Stimulated activated CD4-positive, alpha-beta T cell treated with anti-CD3 and anti-CD28 coated beads, TNF-alpha, amount 100 ng/mL, for 24 hours (primary cell): ENCODE data around the gene COL9A3.

ENCODE experiments used
- DNase-seq, 3 experiments: peaks; one replicate each; pipeline ENCODE4 v3.0.0-alpha.2; 2020; ENCODE audit warnings: low read depth in 3 of 3

COL9A3 gene

GRCh38 chr20:62796699-62797491 is 20.0 kb upstream of the COL9A3 start:
- DNase-seq: no peak

DNA sequence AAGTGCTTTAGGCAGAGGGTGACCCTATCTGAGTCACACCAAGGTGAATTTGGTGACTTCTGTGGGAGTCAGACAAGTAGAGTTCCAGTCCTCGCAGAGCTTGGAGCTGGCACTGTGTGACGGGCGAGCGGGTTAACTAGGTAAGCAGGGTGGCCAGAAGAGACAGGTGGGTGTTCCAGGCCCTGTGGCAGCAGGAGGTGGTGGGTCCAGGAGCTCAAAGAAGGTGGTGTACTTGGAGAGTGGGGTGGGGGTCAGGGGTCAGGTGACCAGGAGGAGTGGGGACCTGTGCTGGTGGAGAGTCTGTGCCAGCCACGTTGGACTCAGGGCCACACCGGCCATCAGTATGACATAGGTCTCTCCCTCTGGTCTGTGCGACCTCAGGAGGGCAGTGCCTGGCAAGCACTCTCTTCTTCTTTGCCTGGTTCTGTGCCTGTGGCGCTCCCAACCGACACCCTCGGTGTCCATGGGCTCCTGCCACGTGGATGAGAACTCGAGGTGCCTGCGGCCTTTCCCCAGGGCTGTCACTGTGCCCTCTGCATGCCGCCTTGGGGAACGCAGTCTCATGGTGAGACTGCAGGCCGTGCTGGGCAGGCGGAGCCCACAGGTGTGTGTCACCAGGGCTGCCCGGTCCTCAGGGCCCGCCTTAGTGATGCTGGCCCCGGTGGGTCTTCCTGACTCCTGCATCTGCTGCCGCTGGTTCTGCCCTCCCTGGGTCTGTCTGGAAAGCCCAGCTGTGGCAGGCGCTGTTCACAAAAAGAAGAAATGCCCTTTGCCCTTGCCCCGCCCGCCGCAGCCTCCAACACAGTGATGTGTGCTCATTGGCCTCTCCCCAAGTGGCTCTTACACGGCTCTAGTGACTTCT is 18.9 kb upstream of the COL9A3 start:
- DNase-seq: no peak

DNA sequence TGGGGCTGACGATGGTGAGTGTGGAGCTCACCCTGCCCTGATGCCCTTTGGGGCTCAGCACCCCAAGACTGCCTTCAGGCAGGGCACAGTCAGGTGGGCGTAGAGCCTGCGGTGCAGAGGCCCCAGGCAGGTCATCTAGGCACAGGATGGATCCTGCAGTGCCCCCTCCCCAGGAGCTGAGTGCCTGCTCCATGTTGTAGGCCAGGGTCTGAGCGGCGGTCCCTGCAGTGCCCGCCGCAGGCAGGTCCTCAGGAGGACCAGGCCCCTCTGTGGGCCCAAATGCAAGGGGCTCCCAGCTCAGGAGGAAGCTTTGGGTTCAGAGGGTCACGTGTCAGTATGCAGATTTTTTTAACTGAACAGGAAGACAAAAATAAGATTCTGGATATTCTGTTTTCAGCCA is 17.8 kb upstream of the COL9A3 start:
- DNase-seq: no peak

GRCh38 chr20:62799459-62799858 is 17.4 kb upstream of the COL9A3 start:
- no peak for DNase-seq

- DNase-seq: no peak
These were observed 17.0 kb upstream of the COL9A3 start for GRCh38 chr20:62799873-62800272.

- no peak for DNase-seq
These were observed 16.3 kb upstream of the COL9A3 start for GRCh38 chr20:62800314-62801259.

DNA sequence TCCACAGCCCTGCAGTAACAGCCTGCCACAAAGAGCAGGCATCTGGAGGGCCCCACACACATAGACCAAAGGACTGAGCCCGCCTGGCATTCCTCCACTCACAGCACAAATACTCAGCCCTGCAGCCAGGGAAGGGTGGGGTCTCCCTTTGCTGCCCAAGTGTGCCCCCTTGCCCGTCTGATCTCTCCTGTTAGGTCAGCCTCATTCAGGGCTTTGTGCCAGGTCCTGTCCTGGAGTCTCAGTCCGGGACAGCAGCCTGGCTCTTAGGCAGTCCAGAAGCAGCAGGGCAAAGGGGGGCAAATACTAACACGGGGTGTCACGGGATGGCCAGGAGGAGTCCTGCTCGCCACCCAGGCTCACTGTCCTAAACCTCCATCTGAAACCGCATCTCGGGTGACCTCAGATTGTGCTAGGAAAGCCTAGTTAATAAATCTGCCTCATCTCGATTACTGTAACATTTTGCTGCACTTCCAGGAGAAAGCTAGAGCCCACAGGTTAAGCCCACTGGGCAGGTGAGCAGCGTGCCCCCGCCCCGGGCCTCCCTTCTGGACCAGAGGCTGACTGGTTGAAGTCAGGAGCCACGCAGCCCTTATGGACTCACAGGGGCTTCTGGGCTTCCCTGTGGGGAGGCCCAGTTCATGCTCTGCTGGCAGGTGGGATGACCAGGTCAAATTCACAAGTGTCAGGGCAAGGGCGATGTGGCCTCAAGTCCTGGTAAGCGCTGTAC is 15.4 kb upstream of the COL9A3 start:
- DNase-seq: no peak

DNA sequence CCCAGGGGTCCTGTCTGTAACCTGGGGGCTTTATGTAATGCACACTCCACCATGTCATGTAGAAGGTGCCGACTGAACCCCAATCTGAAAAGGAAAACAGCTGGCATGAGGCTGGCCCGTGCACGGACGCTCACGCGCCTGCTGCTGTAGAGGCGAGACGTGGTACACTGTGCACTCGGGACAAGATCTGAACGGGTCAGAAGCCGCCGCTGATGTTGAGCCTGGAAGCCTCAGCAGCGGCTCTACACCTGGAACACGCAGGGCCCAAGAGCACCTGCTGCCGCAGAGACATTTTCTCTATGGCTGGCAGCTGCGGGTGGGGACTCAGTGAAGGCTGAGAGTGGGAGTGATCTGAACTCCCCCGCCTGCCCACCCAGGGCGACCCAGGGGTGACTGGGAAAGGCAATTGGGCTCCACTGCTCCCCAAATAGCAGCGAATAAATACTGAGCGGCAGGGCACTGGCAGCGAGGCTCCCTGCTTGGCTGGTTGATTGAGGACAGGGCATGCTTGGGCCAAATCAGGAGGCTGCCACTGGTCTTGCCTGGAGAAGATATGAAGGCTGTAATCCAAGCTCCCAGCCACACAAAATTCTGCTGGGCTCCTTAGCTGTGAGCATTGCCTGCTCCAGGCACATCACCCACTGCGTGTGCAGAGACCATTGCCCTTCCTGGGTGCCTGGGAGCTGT is 14.7 kb upstream of the COL9A3 start:
- no peak for DNase-seq

DNA sequence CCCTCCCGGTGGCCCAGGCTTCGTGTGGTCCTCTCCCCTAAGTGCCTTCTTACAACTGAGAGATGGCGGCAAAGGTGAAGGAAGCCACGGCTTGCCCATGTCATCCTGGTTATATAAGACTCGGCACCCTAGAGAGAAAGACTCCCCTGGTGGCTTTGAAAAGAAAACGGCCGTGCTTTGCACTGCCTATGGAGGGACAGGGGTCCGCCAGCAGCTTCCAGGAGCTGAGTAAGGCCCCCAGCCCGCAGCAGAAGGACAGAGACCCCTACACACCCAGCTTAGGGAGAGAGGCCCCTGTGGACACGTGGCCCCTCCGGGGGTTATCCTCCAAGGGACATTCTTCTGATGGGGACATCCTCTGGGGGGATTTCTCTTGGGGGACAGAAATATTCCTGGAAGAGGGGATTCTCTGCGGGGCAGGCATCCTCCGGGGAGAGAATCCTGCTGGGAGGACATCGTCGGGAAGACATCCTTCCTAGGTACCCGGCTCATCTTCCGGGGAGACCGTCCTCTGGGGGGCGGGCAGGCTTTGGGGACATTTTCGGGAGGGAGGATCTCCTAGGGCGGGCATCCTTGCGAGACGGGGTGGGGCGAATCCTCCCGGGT is 12.7 kb upstream of the COL9A3 start:
- no peak for DNase-seq

DNA sequence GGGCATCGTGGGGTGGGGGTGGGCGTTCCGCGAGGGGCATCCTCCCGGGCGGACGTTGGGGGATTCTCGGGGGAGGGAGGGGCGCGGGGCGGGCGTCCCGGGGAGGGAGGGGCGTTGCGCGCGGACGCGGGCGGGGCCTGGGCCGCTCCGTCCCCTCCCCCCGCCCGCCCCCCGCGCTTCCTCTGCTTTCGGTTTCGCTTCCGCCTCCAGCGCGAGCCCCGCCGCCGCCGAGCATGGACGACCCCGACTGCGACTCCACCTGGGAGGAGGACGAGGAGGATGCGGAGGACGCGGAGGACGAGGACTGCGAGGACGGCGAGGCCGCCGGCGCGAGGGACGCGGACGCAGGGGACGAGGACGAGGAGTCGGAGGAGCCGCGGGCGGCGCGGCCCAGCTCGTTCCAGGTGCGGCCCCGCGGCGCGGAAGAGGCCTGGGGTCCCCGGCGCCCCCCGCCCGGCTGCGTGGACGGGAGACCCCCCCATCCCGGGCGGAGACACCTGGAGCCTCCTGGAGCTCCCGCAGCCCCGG is 12.2 kb upstream of the COL9A3 start, which contains the start of gene OGFR:
Gene OGFR, plus strand, starts transcription at position 209 of the 528 bp plus-strand sequence. Its CDS starts 25 bp downstream, at position 234.
- peak; percentile 36 to 66 (median 53) for DNase-seq

- DNase-seq: peak in 1 of 3 experiments; percentile 31
These were observed 11.6 kb upstream of the COL9A3 start for GRCh38 chr20:62805155-62805710.

- no peak for DNase-seq
These were observed 11.0 kb upstream of the COL9A3 start for GRCh38 chr20:62805711-62806382.

- no peak for DNase-seq
These were observed 10.3 kb upstream of the COL9A3 start for GRCh38 chr20:62806383-62807050.

GRCh38 chr20:62807444-62808210 is 9.2 kb upstream of the COL9A3 start:
- DNase-seq: no peak

GRCh38 chr20:62808211-62808865 is 8.5 kb upstream of the COL9A3 start:
- DNase-seq: peak; percentile 49 to 70 (median 60)

DNA sequence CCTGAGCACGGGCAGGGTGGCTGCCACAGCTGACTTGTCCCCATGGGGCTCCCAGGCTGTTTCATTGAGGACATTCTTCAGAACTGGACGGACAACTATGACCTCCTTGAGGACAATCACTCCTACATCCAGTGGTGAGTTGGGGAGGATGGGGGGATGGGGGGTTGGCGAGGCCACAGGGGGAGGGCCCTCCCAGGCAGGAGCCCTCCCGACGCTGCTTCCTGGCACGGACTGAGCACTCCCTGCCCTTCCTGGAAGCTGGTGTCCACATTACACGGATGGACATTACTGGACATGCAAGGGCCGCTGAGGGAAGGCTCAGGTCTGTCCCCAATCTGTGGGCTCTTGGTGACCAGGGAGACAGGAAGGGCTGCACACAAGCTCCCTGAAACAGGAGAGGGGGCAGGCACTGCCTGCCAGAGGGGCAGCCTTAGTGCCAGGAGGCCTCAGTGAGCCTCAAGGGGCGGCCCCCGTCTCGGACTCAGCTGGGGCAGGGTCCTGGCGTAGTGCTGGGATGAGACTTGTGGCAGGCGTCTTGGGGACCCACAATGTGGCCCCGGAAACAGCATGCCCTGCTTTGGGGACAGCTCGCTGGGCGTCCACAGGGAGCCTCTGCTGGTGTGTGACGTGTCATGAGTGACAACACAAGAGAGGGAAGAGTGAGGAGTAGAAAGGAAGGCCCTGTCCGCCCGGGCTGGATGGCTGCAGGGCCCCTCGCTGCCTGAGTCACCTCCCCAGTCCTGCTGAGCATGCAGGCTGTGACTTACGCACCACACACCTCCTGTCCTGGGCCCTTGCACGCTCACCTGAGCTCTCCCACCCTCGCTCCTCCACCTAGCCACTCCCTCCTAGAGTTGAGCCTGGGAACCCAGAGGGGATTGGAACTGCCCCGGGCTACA is 7.1 kb upstream of the COL9A3 start:
- no peak for DNase-seq
